ENCODE data around the gene FAM234B. TPM values are rescaled to one million over a fixed set of nuclear protein-coding genes. Genes with fewer than 3 reads are reported as not detected.

FAM234B gene, protein sequence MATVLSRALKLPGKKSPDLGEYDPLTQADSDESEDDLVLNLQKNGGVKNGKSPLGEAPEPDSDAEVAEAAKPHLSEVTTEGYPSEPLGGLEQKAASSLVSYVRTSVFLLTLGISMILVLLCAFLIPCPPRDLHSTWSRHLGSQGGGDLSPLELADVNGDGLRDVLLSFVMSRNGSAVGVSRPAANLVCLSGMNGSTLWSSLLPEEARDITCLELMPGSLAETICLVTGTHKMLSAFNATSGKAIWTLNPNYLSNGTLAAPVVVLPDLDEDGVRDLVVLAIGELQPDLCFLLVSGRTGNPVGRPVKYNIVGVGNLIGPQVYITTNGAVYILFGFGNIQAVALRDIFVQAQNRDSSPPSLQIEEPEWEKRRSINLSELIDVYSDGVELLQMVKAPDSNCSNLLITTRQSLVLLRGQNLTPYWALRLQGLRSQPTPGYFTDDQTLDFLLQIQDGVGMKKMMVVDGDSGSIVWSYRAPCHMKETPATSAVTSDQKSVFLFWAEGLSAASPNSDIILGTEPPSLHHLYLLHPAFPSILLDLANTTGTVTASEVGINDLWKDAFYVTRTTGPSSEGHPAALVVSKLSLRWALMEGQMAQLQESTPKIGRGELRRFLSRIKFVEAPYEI
- 1 to 10 TPM in 1 of 2 donors, under 1 TPM in 1; 0.84 to 1.1 TPM for polyA plus RNA-seq

DNA sequence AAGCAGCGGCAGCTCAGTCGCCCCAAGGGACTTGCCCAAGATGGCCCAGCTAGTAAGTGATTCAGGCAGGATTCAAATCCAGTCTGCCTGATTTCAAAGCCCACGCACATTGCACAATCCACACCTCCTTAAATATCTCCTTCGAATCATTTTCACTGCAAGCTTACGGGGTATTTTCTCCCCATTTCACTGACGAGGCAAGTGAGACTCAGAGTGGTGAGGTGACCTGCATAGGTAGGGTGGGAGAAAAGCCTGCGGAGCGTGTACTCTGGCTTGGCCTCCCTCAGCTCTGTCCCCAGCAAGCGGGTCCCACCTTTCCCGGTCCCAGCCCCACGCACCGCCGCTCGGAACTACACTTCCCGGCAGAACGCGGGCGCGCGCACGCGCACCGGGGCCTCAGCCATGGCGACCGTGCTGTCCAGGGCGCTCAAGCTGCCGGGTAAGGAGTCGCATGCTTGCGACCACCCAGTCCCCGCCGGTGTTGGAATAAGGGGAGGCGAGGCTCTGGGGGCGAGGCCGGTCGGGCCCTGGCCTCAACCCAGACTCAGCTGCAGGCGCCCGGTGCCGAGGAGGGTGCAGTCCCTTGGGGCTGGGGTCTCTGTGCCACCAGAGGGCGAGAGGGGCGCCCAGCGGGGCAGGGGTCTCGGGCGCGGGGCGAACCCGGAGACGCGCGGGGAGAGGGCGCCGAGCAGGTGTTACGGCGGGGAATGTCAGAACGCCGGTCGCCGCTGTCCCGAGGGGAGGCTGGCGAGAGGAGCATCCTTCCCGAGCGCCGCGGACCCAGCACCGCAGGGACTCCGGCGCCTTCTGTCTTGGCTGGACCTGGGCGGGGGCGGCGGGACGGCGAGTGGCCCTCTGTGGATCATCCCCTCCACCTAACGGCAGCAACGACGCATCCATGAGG lies at the start of gene FAM234B:
Gene FAM234B, plus strand, starts transcription at position 380 of the 904 bp plus-strand sequence. Its CDS starts 23 bp downstream, at position 403.
- peak within 1 kb of the TSS in 1 of 2 donors; percentile 56 for H3K27ac ChIP-seq (ENCODE audit: low read depth in 2 of 2, low read length in 1 of 2)
- H3K27me3 ChIP-seq (ENCODE audit: control insufficient read depth in 1 of 2, insufficient read depth in 2 of 2, low read length in 2 of 2), result no peaks in the 10 kb centered on the region
- 1 to 2% methylated on average over 73 to 74 of the region's 74 CpGs for WGBS, 2 donors
- no peaks in the 10 kb centered on the region for H3K36me3 ChIP-seq (ENCODE audit: control insufficient read depth in 2 of 2, insufficient read depth in 2 of 2, low read length in 1 of 2)
- no peaks in the 10 kb centered on the region for H3K4me1 ChIP-seq (ENCODE audit: control insufficient read depth in 2 of 2, insufficient read depth in 2 of 2, low read length in 1 of 2)
- no peaks in the 10 kb centered on the region for H3K9me3 ChIP-seq (ENCODE audit: control insufficient read depth in 2 of 2, insufficient read depth in 1 of 2, low read depth in 1 of 2, low read length in 1 of 2)
- H3K4me3 ChIP-seq (ENCODE audit: low read depth in 1 of 2, low read length in 2 of 2), result peak within 1 kb of the TSS; percentile 93 to 100

DNA sequence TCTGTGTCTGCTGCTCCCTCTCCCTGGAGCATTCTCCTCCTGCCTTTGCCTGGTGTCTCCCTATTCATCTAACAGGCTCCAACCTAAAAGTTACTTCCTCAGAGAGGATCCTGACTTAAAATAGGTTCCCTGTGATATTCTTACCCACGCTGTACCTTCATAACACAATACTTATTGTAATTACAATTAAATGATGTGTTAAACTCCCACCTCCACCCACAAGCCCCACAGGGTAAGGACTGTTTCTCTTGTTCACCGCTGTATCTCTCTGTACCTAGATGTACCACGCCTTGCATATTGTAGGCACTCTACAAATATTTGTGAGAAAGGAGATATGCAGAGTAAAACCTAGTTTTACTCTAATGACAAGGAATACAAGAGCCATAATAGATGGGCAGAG lies 49.1 kb upstream of the FAM234B start:
- H3K4me1 ChIP-seq (ENCODE audit: control insufficient read depth in 2 of 2, insufficient read depth in 2 of 2, low read length in 1 of 2), result no peaks in the 10 kb centered on the region
- H3K27me3 ChIP-seq (ENCODE audit: control insufficient read depth in 1 of 2, insufficient read depth in 2 of 2, low read length in 2 of 2), result no peaks in the 10 kb centered on the region
- WGBS, 2 donors, result 93 to 98% methylated on average over 3 of the region's 3 CpGs
- H3K36me3 ChIP-seq (ENCODE audit: control insufficient read depth in 2 of 2, insufficient read depth in 2 of 2, low read length in 1 of 2), result no peaks in the 10 kb centered on the region
- H3K27ac ChIP-seq (ENCODE audit: low read depth in 2 of 2, low read length in 1 of 2), result no peak overlapping the region
- no peak overlapping the region for H3K4me3 ChIP-seq (ENCODE audit: low read depth in 1 of 2, low read length in 2 of 2)
- H3K9me3 ChIP-seq (ENCODE audit: control insufficient read depth in 2 of 2, insufficient read depth in 1 of 2, low read depth in 1 of 2, low read length in 1 of 2), result no peaks in the 10 kb centered on the region

DNA sequence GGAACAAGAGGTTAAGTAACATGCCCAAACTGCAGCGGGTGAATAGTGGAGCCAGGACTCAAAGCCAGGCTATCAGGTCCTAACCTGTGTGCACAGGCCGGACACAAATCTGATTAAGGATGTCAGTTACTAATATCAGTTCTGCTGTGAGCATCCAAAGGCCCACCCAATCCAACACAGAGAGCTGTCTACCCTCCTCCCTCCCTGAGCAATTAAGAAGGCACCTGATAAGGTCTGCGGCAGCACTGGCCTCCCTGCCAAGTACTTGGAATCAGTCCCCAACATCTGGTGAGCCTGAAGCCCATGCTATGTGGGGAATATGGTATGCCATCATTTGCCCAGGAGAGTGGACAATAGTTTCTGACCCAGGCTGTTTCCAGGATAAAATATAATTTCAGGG lies 48.0 kb upstream of the FAM234B start:
- Histone ChIP-seq H3K36me3 (ENCODE audit: control insufficient read depth in 2 of 2, insufficient read depth in 2 of 2, low read length in 1 of 2) (no peaks in the 10 kb centered on the region), H3K27ac (ENCODE audit: low read depth in 2 of 2, low read length in 1 of 2) (no peak overlapping the region), H3K4me1 (ENCODE audit: control insufficient read depth in 2 of 2, insufficient read depth in 2 of 2, low read length in 1 of 2) (no peaks in the 10 kb centered on the region), H3K9me3 (ENCODE audit: control insufficient read depth in 2 of 2, insufficient read depth in 1 of 2, low read depth in 1 of 2, low read length in 1 of 2) (no peaks in the 10 kb centered on the region), H3K4me3 (ENCODE audit: low read depth in 1 of 2, low read length in 2 of 2) (no peak overlapping the region), H3K27me3 (ENCODE audit: control insufficient read depth in 1 of 2, insufficient read depth in 2 of 2, low read length in 2 of 2) (no peaks in the 10 kb centered on the region)
- WGBS, 2 donors, result 54 to 56% methylated on average over 3 of the region's 3 CpGs

DNA sequence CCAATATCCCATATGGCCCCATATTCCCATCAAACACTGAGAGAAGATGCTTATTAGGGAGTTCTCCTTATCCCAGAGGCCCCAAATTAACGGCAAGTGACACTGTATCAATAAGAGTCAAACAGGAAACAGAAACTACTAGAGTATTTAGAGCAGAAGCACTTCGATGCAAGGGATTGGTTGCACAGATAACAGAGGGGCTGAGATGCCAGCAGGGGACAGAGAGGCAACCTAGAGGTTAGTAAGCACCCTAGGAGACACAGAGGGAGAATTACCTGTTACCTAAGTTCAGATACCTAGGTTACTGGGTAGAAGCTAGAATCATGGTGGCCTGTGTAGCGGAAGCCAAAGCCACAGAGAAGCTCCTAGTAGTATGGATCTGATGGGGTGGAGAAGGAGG lies 47.0 kb upstream of the FAM234B start:
- H3K27ac ChIP-seq (ENCODE audit: low read depth in 2 of 2, low read length in 1 of 2), result no peak overlapping the region

DNA sequence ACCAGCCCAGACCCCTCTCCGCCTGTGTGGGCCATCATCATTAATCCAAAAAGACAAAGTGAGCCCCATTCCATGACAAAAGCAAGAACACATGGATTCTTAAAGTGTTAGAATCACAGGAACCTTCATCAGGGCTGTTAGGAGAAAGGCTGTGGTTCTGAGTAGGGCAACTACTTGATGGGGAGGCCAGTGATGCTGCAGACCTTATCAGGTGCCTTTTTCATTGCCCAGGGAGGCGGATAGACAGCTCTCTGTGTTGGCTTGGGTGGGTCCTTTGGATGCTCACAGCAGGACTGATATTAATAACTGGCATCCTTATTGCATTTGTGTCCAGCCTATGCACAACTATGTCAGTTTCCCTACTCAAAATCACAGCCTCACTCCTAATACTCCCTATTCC lies 46.4 kb upstream of the FAM234B start:
- 56 to 97% methylated on average over 2 of the region's 2 CpGs for WGBS, 2 donors
- no peak overlapping the region for H3K4me3 ChIP-seq (ENCODE audit: low read depth in 1 of 2, low read length in 2 of 2)
- no peak overlapping the region for H3K27ac ChIP-seq (ENCODE audit: low read depth in 2 of 2, low read length in 1 of 2)
- H3K4me1 ChIP-seq (ENCODE audit: control insufficient read depth in 2 of 2, insufficient read depth in 2 of 2, low read length in 1 of 2), result peaks cover 0 to 8% of the 10 kb centered on the region in 2 donors
- no peaks in the 10 kb centered on the region for H3K9me3 ChIP-seq (ENCODE audit: control insufficient read depth in 2 of 2, insufficient read depth in 1 of 2, low read depth in 1 of 2, low read length in 1 of 2)
- no peaks in the 10 kb centered on the region for H3K27me3 ChIP-seq (ENCODE audit: control insufficient read depth in 1 of 2, insufficient read depth in 2 of 2, low read length in 2 of 2)
- H3K36me3 ChIP-seq (ENCODE audit: control insufficient read depth in 2 of 2, insufficient read depth in 2 of 2, low read length in 1 of 2), result no peaks in the 10 kb centered on the region

More for the DNA sequence above, 47.0 kb upstream of the FAM234B start:
- H3K4me3 ChIP-seq (ENCODE audit: low read depth in 1 of 2, low read length in 2 of 2), result no peak overlapping the region
- H3K4me1 ChIP-seq (ENCODE audit: control insufficient read depth in 2 of 2, insufficient read depth in 2 of 2, low read length in 1 of 2), result peaks cover 0 to 7% of the 10 kb centered on the region in 2 donors
- H3K36me3 ChIP-seq (ENCODE audit: control insufficient read depth in 2 of 2, insufficient read depth in 2 of 2, low read length in 1 of 2), result no peaks in the 10 kb centered on the region
- no peaks in the 10 kb centered on the region for H3K9me3 ChIP-seq (ENCODE audit: control insufficient read depth in 2 of 2, insufficient read depth in 1 of 2, low read depth in 1 of 2, low read length in 1 of 2)
- no peaks in the 10 kb centered on the region for H3K27me3 ChIP-seq (ENCODE audit: control insufficient read depth in 1 of 2, insufficient read depth in 2 of 2, low read length in 2 of 2)
- 53 to 68% methylated on average over 3 of the region's 3 CpGs for WGBS, 2 donors

DNA sequence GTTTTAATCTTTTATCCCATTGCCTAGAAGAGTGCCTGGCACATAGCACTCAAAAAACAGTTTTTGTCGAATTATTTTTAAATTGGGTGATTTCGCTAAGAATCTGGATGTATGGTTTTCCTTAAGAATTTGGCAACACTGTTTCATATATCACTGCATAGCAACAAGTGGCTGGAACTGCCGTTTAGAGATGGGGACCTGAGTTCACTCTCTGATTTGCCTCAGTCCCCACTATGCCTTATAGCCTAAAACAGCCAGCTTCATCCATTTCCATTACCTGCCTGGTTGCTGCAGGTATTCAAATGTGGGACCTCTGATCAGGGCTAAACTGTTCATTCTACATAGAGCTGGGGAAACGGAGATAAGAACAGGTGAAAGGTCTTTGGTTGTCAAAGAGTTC lies 45.9 kb upstream of the FAM234B start:
- Histone ChIP-seq H3K9me3 (ENCODE audit: control insufficient read depth in 2 of 2, insufficient read depth in 1 of 2, low read depth in 1 of 2, low read length in 1 of 2) (no peaks in the 10 kb centered on the region), H3K36me3 (ENCODE audit: control insufficient read depth in 2 of 2, insufficient read depth in 2 of 2, low read length in 1 of 2) (no peaks in the 10 kb centered on the region), H3K4me1 (ENCODE audit: control insufficient read depth in 2 of 2, insufficient read depth in 2 of 2, low read length in 1 of 2) (peaks cover 0 to 8% of the 10 kb centered on the region in 2 donors), H3K4me3 (ENCODE audit: low read depth in 1 of 2, low read length in 2 of 2) (no peak overlapping the region), H3K27ac (ENCODE audit: low read depth in 2 of 2, low read length in 1 of 2) (no peak overlapping the region), H3K27me3 (ENCODE audit: control insufficient read depth in 1 of 2, insufficient read depth in 2 of 2, low read length in 2 of 2) (no peaks in the 10 kb centered on the region)
- 87 to 88% methylated on average over 4 of the region's 4 CpGs for WGBS, 2 donors

DNA sequence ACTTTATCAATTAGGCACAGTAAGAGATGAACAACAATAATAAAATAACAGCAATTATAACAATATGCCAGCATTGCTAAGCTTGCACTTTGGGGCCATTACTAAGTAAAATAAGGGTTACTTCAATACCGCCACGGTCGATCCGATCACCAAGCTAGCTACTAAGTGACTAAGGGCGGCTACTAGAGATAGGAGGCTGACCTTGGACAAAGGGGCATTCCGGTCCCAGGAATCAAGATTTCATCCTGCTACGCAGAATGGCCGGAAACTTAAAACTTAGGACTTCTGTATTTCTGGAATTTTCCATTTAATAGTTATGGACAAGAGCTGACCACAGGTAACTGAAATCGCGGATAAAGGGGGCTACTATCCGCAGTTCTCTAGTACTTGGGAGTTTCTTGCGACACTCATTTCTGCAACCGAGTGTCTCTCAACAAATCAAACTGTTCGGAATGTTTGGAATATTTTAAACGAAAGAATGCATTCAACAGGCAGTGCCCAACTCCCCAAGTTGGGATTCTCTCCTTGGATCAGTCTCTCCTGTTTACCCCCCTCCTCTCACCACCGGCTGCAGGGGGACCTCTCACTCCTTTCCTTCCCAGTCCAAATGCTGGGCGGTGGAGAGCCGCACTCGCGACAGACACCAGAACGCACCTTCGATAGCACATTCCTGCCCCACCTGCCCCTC lies 44.8 kb upstream of the FAM234B start:
- 13 to 18% methylated on average over 22 of the region's 22 CpGs for WGBS, 2 donors
- Histone ChIP-seq H3K27ac (ENCODE audit: low read depth in 2 of 2, low read length in 1 of 2) (peak overlapping the region; percentile 20 to 88), H3K9me3 (ENCODE audit: control insufficient read depth in 2 of 2, insufficient read depth in 1 of 2, low read depth in 1 of 2, low read length in 1 of 2) (no peaks in the 10 kb centered on the region), H3K36me3 (ENCODE audit: control insufficient read depth in 2 of 2, insufficient read depth in 2 of 2, low read length in 1 of 2) (no peaks in the 10 kb centered on the region), H3K27me3 (ENCODE audit: control insufficient read depth in 1 of 2, insufficient read depth in 2 of 2, low read length in 2 of 2) (no peaks in the 10 kb centered on the region), H3K4me3 (ENCODE audit: low read depth in 1 of 2, low read length in 2 of 2) (peak overlapping the region; percentile 79 to 90), H3K4me1 (ENCODE audit: control insufficient read depth in 2 of 2, insufficient read depth in 2 of 2, low read length in 1 of 2) (peaks cover 0 to 8% of the 10 kb centered on the region in 2 donors)

DNA sequence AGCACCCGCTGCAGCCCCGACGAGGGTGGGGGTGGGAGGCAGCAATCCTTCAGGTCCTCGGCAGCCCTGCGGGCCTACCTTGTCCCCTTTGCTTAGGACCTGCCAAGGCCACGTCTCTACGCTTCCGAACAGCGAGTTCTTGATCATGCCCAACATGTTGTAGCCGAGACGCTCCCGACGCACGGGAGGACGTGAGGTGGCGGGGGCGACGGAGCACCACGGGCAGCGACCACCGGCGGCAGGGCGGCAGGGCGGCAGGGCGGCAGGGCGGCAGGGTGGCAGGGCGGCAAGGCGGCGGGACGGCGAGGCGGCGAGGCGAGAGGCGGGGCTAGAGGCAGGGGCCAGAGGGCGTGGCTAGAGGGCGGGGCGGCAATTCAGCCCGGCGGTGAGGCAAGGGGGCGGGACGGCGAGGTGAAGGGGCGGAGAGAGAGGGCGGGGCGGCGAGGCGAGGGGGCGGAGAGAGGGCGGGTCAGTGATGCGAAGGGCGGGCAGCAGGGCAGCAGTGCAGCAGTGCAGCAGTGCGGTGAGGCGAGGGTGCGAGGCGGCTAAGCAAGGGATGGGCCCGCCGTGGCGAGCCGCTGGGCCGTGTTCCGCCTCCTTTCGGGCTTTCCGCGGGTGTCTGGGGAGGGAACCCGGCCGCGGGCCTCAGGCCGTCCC lies 44.1 kb upstream of the FAM234B start, which contains the start of gene HEBP1:
Gene HEBP1, minus strand, starts transcription at position 307 of the 657 bp plus-strand sequence. Its CDS starts 151 bp downstream, at position 156.
- Histone ChIP-seq H3K4me1 (ENCODE audit: control insufficient read depth in 2 of 2, insufficient read depth in 2 of 2, low read length in 1 of 2) (peaks cover 0 to 8% of the 10 kb centered on the region in 2 donors), H3K4me3 (ENCODE audit: low read depth in 1 of 2, low read length in 2 of 2) (peak within 1 kb of the TSS; percentile 79 to 90), H3K27me3 (ENCODE audit: control insufficient read depth in 1 of 2, insufficient read depth in 2 of 2, low read length in 2 of 2) (no peaks in the 10 kb centered on the region), H3K36me3 (ENCODE audit: control insufficient read depth in 2 of 2, insufficient read depth in 2 of 2, low read length in 1 of 2) (no peaks in the 10 kb centered on the region), H3K27ac (ENCODE audit: low read depth in 2 of 2, low read length in 1 of 2) (peak within 1 kb of the TSS; percentile 91 to 96), H3K9me3 (ENCODE audit: control insufficient read depth in 2 of 2, insufficient read depth in 1 of 2, low read depth in 1 of 2, low read length in 1 of 2) (no peaks in the 10 kb centered on the region)
- WGBS, 2 donors, result 0 to 1% methylated on average over 49 to 69 of the region's 69 CpGs

Measured in esophagus (tissue), 2 donors.